Activated T-cell treated with anti-CD3 and anti-CD28 coated beads, Interleukin-2, amount 50 U/mL, for 48 hours (primary cell): ENCODE results near the gene DNAAF5.

Experiments used
- DNase-seq, 2 experiments: peaks; one replicate each; pipeline ENCODE4 v3.0.0-alpha.2; 2020

The DNAAF5 gene

DNA sequence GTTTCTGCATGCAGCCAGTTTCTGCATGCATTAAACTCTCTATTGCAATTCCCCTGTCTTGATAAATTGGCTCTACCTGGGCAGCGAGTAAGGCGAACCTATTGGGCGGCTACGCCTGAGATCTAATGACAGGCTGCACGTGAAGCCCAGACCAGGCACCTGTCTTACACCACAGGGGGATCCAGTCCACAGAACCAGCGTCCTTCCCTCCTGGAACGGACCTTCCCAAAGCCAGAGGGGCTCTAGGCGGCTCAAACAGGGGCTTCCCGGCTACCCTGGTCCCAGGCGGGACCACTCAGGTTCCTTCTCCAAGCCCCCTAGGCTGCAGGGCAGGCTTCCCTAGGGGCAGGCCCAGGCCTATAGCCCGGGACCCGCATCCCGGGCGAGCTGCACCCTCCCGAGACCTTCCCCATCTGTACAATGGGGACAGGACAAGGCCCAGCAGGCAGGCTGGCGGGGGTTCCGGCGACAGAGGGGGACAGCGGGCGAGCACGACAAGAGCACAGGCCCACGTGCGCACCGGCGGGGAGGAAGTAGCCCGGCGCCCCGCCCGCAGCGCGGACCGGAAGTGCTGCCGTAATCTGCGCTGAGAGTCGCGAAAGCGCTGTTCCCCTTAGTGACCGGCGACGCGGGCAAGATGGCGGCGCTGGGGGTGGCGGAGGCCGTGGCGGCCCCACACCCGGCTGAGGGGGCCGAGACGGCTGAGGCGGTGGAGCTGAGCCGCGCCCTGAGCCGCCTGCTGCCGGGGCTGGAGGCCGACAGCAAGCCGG, at the start of gene DNAAF5:
DNAAF5 (plus strand) TSS at position 616 of the 770 bp plus-strand sequence; CDS start at position 638, 22 bp downstream.
- peak; percentile 92 to 93 for DNase-seq

- DNase-seq = no peak
These were observed 49.5 kb upstream of the DNAAF5 start for GRCh38 chr7:676972-677385.

- no peak for DNase-seq
These were observed 45.9 kb upstream of the DNAAF5 start for GRCh38 chr7:680411-681127.

DNA sequence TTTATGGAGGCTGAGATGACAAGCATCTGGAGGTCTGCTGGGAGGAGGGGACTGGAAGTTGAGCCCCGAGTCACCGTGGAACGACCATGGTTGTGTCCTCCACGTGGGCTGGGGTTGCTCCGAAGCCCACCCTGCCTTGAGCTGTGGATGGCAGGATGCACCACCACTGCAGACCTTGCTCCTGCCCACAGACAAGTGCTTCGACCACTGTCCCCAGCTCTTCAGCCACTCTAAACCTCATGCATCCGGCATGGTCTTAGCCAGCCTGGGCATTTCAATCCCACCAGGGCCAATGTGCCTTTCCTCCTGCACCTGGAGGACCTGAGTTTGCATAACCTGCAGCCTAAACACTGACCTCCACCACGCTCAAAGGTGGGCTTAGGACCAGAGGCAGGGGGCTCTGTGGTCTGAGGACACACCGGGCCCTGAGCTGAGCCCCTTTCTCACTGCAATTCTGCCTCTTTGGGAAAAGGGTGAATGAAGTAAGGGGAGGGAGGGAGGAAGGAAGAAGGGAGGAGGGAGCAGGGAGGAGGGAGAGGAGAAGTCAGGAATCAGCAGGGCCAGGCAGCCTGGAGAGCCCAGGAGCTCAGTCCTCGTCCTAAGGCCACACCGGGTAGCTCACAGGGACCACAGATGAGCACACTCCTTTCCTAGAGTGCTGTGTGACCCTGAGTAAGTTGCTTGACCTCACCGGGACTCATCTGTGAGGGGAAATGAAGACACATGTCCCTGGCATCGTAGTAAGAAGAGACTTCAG, 44.8 kb upstream of the DNAAF5 start:
- no peak for DNase-seq

DNA sequence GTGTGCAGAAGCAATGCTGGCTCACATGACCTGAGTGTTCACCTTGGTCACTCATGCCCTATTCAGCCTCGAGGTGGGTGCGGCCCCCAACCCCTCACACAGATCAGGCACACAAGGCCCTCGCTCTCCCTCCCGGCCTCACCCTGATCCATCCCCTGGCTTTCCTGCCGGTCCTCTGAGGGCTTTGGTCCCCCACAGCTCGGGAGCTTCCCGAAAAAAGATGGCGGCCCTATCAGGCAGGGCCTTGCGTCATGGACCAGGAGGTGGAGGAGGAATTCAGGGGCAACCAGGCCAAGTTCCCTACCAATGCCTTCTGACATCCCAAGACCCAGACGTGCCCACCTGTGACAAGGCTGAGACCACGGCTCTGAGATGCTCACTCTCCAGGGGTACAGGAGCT, 43.7 kb upstream of the DNAAF5 start:
- no peak for DNase-seq

DNA sequence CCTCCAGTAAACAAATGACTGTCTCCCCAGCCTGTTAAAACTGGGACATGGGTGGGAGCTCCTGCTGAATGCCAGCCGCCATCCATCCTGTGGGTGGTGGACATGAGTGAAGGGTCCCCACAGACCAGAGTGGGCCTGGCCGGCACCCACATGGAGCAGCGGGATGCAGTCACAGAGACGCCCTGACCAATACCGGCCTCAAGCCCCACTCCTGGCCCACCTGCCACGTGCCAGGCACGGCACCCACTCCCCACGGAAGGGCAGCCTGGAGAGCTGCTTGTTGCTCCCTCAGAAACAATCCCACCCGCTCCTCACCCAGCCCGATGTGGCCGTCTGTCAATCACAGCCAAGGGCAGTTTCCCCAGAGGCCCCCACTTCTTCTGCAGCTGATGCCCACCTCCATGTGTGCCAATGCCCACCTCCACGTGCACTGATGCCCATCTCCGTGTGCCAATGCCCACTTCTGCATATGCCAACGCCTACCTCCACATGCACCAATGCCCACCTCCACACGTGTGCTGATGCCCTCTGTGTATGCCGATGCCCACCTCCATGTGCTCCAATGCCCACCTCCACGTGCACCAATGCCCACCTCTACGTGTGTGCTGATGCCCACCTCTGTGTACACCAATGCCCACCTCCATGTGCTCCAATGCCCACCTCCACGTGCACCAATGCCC, 42.8 kb upstream of the DNAAF5 start:
- no peak for DNase-seq

DNA sequence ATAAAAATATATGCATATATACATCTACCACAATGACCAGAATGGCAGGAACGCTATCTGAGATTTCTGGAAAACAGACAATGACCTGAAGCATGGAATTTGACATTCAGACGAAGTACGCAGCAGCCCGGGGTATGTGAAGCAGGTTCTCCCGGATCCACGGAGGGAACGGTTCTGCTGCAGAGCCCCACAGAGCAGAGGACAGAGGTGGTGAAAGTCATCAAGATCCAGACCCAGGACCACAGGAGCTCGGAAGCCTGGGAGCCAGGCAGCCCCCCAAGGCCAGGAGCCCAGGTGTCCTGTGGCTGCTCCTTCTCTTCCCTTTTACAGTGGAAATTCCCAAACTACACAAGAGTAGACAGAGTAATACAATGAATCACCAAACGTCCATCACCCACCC, 42.1 kb upstream of the DNAAF5 start:
- no peak for DNase-seq

GRCh38 chr7:685540-685939, 41.0 kb upstream of the DNAAF5 start:
- DNase-seq = no peak

DNA sequence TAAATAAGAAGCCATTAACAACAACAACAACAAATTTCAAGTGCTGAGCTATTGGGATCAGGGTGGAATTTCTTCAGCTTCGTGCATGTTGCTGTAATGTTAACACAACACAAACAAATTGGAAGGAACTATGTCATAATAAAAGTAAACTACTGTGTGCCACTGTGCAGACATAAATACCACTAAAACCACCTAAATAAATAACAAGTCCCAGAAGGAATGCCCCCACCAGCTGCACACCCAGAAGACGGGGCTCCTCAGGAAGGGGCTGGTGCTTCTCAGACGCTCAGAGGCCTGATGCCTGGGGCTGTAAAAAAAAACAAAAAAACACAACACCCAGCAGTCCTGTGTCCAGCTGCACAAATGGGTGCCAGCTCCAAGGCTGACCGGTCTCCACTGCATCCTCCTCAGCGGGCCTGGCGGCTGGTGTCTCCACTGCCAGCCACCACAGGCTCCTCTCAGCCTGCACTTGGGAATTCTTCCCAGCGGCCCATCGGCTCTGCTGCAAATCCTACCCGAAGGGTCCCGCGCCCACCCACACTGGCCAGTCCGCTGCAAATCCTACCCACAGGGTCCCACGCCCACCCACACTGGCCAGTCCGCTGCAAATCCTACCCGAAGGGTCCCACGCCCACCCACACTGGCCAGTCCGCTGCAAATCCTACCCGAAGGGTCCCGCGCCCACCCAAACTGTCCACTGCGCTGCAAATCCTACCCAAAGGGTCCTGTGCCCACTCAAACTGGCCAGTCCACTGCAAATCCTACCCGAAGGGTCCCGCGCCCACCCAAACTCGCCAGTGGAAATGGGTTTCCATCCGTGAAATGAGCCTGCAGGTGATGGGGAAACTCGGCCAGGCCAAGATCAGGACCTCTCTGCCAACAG, 35.8 kb upstream of the DNAAF5 start:
- DNase-seq = no peak

DNA sequence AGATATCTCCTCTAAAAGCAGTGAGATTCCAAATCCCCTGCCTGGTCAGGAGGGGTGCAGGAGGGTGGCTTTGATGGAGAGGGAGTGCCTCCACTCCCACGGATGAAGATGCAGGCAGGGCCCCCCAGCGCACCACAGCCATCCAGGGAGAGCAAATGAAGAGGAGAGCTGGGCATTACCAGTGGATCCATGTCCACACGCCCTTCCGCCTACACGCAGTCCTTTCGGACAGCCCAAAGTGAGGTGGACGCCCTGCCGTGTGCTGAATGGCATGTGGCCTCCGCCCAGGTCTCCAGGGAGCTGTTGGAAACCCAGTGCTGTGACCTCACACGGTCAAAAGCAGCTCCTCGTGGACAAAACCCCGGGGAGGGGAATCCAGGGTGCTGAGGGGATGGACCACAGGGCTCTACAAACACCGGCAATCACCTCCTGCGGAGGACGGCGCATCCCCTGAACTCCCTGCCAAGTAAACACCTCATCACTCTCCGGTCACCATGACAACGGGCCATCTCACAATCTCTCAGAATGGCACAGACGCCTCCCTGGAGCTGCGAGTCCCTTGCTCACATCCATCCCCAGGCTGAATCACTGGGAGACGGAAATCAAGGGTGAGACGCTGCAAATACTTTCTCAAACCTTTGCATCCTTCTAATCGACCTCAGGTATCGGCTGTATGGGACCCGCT, 35.0 kb upstream of the DNAAF5 start:
- no peak for DNase-seq

DNA sequence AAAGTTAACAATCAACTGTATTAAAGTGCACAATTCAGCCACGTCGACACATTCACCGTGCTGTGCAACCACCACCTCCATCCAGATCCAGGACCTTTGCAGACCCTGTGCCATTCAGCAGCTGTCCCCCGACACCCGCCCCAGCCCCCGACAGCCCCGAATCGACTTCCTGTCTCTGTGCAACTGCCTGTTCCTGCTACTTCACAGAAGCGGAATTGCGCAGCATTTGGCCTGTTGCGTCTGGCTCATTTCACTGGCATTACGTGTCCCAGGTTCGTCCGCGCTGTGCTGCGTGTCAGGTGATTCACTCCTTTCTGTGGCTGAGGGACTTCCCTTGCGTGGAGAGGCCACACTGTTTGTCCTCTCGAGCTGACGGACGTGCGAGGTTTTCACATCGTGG, 33.2 kb upstream of the DNAAF5 start:
- no peak for DNase-seq

DNA sequence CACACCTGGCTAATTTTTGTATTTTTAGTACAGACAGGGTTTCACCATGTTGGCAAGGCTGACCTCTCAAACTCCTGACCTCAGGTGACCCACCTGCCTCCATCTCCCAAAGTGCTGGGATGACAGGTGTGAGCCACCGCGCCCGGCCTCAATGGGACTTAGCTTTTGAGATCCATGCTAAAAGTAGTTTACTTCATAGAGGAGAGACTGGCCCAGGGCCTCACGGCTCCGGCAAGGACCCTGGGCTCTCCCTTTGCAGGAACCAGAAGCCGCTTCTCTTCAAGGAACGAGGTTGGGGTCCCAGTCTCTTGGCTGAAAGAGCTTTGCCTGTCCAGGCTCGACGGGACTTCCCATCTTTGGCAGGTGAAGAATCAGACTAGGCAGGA, 30.1 kb upstream of the DNAAF5 start:
- DNase-seq = no peak

DNA sequence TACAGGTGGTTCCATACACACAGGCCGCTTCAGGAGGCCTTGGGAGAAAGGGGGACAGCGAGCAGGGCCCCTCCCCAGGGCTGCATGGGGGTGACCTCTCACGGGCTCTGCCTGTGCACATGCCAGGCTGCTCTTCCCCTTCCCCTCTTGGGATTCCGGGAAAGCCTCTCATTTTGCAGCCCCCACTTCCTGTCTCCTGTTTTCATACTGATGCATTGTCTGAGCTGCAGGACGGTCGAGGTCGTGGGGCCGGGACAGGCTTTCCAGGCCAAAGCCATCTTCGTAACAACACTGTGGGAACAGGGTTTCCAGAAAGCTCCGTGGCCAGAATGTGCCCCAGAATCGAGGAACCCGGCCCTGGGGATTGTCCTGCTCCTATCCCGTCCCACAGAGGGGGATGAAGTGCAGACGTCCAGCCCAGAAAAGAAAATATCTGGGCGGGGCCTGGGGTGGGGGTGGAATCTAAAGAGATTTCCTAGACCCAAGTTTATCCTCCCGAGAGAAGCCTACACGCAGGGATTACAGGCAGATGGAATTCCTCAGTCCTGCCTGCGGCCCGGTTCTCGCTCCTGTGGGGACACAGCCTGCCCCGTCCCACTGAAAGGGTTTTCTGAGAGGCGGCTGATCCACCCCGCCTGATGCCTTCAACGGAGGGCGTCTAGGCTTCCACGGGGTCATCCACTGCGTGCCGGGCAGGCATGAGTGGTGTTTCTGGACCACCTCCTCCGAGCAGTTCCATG, 29.5 kb upstream of the DNAAF5 start:
- DNase-seq = no peak

DNA sequence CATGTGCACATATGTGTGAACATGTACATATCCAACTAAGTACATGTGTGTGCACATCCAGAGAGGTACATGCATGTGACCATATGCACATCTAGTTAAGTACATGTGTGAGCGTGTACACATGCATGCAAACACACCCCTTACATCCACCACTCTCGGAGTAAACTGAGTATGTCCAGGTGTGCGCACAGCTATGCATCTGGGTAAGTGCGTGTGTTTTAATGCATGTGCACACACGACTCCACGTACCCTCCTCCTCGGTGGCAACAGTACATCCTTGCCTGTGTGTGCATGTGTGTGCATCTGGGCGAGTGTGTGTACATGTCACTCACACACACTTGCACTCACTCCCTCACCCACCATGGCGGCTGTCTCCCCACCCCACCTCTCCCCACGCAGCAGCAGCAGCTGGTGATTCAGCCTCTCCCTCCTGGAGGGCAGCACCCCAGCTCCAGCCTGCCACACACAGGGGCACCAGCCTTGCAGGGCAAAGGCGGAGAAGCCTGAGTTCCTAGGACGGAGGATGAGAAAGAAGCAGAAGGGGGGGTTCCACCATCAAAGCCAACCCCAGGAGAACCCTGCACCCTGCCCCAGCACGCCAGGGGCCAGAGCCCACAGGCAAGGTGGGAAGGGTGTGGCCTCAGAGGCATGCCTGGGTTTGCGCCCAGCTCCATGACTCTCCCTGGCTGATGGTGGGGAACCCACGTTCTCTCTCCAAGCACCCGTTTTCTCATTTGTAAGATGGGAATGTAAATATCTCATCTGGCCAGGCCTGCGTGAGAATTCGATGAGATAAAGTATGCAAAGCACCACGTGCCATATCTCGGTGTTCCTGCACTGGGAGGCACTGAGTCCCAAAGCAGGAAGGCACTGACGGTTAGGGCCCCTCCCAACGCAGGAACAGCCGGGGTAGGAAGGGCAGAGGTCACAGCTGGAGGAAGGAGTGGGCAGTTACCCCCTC, 27.7 kb upstream of the DNAAF5 start:
- DNase-seq = no peak

DNA sequence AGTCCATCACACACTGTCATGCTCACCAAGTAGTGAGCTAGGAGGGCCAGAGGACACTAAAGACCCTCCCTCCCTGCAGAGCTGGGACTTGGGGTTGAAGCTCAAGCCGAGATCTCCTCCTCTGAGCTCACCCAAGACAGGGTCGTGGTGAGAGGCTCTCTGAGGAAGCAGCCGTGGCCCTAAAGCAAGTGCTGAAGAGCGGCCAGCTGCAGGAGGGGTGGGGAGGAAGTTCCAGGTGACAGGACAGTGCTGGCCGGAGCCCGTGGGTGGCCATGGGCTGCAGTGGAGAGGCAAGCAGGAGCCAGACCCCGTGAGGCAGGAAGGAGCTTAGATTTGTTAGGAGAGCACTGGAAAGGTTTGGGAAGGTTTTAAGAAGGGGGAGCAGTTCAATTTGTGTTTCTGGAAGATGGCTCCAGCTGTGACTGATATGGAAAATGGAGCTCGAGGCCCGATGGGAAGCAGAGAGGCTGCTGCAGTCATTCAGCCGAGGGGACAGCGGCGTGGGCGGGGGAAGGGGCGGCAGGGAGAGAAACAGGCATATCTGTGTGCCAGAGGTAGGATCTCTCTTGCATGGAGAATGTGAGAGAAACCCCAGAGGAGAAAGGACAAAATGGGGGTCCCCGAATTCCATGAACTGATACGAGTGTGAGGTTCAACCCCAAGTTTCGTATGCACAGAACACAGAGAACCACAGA, 26.9 kb upstream of the DNAAF5 start:
- DNase-seq = no peak

DNA sequence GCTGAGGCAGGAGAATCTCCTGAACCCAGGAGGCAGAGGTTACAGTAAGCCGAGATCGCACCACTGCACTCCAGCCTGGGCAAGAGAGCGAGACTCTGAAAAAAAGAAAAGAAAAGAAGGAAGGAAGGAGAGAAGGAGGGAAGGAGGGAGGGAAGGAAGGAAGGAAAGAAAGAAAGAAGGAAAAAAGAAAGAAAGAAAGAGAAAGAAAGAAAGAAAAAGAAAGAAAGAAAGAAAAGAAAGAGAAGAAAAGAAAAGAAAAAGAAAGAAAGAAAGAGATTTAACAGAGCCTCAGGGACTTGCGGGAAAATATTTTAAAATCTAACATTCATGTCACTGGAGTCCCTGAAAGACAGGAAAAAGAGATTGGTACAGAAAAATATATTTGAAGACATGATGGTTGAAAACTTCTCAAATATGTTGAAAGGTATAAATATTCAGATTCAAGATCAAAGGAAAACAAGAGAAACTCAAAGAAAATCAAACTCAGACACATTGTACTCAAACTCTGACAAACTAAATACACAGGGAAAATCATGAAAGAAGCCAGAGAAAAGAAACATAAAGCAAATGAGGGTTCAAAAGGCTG, 25.3 kb upstream of the DNAAF5 start:
- DNase-seq = no peak

- DNase-seq = no peak
These were observed 23.4 kb upstream of the DNAAF5 start for GRCh38 chr7:703049-703448.

GRCh38 chr7:706721-707120, 19.8 kb upstream of the DNAAF5 start:
- no peak for DNase-seq
